Renal cortical epithelial cell (primary cell): ENCODE measurements around the gene SERF1A. TPM values are rescaled to one million over a fixed set of nuclear protein-coding genes. Genes with fewer than 3 reads are reported as not detected.
"Not testable (repeated sequence)": the region's sequence is repeated elsewhere in the genome, so short reads cannot be mapped to it uniquely, and the experiment has no call there.

ENCODE experiments used
- DNase-seq: peaks from one replicate; pipeline ENCODE4 v3.0.0-alpha.2; 2011; ENCODE audit warnings: low read depth
- total RNA-seq: library from RNA; depleted of rRNA; stranded (reverse); fragments of >200 nt; gene quantifications from 2 replicates; pipeline ENCODE4 v1.2.3, GENCODE V29; 2014

SERF1A gene
- total RNA-seq = 8.6 and 14.4 TPM in 2 replicates

DNA sequence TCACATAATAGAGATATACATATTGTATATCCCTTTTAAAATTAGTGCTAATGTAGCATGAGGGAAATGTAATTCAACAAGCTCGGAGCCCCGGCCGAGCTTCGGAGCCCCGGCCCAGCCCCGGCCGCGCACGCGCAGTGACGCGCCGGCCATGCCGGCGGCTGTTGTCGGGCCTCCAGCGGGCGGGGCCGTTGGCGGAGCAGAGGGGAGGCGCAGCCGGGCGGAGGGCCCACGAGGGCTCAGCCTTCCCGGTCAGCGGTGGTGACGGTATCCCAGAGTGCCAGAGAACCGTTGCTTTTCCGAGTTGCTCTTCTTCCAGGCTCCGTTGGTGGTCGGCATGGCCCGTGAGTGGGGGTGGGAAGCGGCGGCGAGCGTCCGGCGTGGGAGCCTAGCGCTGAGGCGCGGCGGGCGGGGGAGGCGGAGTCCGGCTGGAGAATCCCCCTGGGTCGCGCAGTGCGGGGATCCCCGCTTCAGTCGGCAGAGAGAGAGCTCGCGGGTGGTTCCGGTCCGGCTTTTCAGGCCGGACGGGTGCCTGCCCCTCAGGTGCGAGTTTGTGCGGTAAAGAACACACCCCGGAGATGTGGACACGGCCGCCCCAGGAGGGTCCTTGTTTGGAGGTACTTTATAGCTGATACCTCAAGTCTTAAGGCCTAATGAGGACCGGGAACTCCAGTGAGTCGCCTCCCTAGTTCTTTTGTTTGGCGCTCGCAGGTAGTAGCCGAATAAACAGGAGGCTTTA, at the start of gene SERF1A:
Gene SERF1A, plus strand, starts transcription at position 137 of the 739 bp plus-strand sequence. Its CDS starts 201 bp downstream, at position 338.
- DNase-seq = not testable (repeated sequence)

DNA sequence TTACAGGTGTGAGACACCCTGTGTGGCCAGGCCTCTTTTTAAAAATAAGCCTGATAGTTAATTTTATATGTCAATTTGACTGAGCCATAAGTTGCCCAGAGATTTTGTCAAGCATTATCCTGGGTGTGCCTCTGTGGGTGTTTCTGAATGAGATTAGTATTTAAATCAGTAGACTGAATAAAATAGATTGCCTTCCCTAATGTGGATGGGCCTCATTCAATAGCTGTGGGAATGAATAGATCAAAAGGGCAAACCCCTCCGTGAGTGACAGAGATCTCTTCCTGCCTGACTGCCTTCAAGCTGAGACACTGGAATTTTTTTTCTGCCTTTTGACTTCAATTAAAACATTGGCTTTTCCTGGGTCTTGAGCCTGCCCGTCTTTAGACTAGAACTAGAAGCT, 33.7 kb upstream of the SERF1A start:
- DNase-seq = not testable (repeated sequence)

DNA sequence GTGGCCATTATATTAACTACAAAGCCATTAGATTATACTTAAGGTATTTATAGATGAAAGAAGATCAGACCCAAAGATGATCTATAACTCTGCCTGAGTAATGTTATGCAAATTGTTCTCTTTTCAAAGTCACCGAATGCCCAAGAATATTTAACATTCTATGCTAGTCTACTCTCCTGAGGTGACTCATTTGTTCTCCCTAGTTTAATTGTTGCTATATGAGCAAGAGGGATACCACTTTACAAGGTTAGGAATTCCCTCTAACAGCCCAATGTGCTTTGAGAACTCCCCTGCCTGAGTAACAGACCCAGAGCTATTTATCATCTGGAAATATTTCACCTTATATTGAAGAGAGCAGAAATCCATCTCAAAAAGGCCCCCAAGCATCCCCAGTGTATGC, 29.8 kb upstream of the SERF1A start:
- not testable (repeated sequence) for DNase-seq

DNA sequence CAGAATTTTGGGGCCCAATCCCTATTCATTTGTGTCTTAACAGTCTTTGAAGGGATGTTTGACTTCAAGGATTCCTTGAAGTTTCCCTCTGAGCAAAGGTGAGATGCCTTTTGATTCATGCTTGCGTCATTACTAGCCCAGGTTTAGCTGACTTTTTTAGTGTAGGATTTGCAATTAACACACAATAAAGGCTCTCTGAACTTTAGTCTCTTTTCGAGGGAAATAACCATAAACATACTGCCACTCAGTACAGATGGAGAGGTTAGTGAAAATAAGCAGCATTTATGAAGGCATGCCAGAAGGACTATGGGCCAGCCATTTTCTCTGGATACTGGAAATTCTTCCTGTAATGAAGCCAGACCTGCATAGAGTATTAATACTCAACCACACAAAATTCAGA, 4.4 kb upstream of the SERF1A start:
- not testable (repeated sequence) for DNase-seq

DNA sequence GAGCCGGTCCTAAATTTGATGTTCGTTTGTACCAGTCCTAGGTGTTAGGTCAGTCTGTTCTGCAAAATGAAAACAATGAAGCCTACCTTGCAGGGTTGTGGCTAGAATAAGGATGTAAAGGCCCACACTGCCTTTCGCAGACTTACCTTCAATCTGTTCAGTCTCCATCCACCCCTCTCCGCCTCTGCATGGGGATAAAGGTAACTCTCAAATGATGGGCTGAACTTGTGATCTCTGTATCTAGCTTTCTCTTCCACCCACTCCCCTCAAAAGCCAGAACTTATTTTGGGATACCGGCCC, 753 bp downstream of the SERF1A start:
- DNase-seq = not testable (repeated sequence)

DNA sequence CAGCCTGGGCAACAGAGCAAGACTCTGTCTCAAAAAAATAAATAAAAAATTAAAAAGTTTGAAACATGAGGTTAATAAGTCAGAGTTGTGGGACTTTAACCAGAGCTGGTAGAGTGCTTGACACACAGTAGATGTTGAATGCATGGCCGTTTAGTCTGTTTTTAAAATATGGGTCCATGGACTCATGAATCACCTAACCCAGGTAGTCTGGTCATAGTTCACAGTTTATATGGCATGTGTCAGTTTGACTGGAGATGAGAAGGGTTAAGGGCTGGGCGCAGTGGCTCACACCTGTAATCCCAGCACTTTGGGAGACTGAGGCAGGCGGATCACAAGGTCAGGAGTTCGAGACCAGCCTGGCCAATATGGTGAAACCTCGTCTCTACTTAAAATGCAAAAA, 6.2 kb downstream of the SERF1A start:
- not testable (repeated sequence) for DNase-seq

DNA sequence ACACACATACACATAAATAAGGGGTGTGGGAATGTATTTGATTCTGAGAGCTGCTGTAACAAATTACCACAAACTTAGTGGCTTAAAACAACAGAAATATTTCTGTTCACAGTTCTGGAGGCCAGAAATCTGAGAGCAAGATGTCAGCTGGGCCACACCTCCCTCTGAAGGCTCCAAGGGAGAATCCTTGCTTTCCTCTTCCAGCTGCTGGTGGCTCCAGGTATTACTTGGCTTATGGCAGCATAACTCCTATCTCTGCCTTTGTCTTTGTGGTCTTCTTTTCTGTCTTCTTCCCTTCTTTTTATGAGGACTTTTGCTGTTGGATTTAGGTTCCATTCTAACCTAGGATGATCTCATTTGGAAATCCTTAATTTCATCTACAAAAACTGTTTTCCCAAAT, 16.4 kb downstream of the SERF1A start:
- not testable (repeated sequence) for DNase-seq

DNA sequence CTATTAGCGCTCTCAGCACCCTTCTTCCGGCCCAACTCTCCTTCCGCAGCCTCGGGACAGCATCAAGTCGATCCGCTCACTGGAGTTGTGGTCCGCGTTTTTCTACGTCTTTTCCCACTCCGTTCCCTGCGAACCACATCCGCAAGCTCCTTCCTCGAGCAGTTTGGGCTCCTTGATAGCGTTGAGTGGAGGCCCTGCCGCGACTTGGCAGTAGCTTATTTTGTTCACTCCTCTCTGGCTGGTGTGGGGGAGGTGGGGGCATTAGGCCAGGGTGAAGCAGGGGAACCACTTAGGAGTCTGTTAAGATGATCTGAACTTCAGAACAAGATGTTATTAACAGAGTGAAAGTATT, 24.7 kb downstream of the SERF1A start:
- DNase-seq = not testable (repeated sequence)

DNA sequence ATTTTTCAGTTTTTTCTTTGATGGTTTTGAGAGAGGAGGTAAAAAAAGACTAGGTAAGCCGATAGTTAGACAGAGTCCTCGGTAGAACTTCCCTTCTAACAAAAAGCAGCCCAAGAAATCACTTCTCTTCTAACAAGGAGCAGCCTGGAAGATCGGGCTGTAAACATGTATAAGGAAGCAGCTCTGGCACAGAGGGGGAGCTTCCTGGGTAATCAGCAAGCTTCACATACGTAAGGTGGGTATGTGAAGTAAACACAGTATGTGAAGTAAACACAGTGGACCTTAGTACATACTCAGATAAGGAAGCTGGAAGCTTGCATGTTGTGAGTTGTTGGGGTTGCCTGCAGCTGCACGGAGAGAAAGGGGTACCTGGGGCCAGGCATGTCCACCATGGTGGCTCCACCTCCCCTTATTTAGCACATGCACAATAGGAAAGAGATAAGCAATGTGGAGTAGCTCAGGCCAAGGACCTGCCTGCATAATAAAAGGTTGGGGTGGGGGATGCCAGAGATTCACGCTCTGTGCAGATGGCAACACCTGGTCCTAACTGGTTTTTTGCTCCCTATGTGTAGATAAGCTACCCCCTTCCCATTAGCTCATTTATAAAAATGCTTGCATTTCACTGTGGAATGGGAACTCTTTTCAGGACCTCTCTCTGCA, 31.4 kb downstream of the SERF1A start:
- DNase-seq = not testable (repeated sequence)

DNA sequence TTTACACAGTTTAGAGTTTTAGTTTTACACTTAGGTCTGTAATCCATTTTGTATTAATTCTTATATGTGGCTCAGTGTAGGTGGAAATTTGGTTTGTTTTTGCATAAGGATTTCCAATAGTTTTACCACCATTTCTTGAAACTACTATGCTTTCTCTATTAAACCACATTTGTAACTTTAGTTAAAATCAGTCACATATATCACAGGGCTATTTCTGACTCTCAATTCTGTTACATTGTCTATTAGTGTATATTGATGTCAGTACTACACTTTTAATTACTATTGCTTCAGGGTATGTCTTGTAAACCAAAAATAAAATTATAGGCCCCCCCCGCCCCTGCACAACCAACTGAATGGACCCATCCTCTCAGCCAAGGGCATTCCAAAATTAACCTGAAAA, 32.1 kb downstream of the SERF1A start:
- not testable (repeated sequence) for DNase-seq

DNA sequence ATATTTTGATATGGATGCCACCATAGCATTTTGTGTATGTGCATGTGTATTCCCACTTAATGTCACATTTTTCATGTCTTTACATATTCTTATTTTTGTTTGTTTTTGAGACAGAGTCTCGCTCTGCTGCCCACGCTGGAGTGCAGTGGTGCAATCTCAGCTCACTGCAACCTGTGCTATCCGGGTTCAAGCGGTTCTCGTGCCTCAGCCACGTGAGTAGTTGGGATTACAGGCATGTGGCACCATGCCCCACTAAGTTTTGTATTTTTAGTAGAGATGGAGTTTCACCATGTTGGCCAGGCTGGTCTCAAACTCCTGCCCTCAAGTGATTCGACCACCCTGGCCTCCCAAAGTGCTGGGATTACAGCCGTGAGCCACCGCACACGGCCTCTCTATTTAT, 52.6 kb downstream of the SERF1A start:
- DNase-seq = not testable (repeated sequence)

Other genes starting within 250 kb of the SERF1A start
- gene SMN1, start 24.4 kb downstream of the SERF1A start, total RNA-seq = 19.8 and 35.8 TPM in 2 replicates
- gene NAIP, start 124.7 kb downstream of the SERF1A start, total RNA-seq = 0.69 and 4.3 TPM in 2 replicates
- 41.8 and 42.2 TPM in 2 replicates for gene GTF2H2, start 167.0 kb downstream of the SERF1A start, total RNA-seq